ENCODE measurements around the gene BEST4. TPM values are rescaled to one million over a fixed set of nuclear protein-coding genes. Genes with fewer than 3 reads are reported as not detected.

Gene BEST4
- total RNA-seq, 1 experiment from 2014 or later, result 0.15 TPM

GRCh38 chr1:44743211-44743610 is 44.8 kb downstream of the BEST4 start:
- POLR2A ChIA-PET, result no interaction called here
- ATAC-seq, result no peak

GRCh38 chr1:44740179-44740617 is 47.8 kb downstream of the BEST4 start:
- peaks cover 7% of the 10 kb centered on the region; the same call in 1 of the 2 replicates for H3K4me1 ChIP-seq (ENCODE audit: control insufficient read depth, insufficient read depth, low read length)
- peak overlapping the region; percentile 80 to 93 for H3K4me3 ChIP-seq (ENCODE audit: low read depth in 2 of 2, low read length in 2 of 2)
- no peak for TF ChIP-seq POLR2AphosphoS5 (IDR thresholded peaks at IDR 0.05; ENCODE audit: low read depth, low read length)
- TF ChIP-seq, protein P1, sequence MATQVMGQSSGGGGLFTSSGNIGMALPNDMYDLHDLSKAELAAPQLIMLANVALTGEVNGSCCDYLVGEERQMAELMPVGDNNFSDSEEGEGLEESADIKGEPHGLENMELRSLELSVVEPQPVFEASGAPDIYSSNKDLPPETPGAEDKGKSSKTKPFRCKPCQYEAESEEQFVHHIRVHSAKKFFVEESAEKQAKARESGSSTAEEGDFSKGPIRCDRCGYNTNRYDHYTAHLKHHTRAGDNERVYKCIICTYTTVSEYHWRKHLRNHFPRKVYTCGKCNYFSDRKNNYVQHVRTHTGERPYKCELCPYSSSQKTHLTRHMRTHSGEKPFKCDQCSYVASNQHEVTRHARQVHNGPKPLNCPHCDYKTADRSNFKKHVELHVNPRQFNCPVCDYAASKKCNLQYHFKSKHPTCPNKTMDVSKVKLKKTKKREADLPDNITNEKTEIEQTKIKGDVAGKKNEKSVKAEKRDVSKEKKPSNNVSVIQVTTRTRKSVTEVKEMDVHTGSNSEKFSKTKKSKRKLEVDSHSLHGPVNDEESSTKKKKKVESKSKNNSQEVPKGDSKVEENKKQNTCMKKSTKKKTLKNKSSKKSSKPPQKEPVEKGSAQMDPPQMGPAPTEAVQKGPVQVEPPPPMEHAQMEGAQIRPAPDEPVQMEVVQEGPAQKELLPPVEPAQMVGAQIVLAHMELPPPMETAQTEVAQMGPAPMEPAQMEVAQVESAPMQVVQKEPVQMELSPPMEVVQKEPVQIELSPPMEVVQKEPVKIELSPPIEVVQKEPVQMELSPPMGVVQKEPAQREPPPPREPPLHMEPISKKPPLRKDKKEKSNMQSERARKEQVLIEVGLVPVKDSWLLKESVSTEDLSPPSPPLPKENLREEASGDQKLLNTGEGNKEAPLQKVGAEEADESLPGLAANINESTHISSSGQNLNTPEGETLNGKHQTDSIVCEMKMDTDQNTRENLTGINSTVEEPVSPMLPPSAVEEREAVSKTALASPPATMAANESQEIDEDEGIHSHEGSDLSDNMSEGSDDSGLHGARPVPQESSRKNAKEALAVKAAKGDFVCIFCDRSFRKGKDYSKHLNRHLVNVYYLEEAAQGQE (IDR thresholded peaks at IDR 0.05; ENCODE audit: insufficient read depth in 1 of 2, low read depth in 2 of 2, low read length in 1 of 2), result no peak
- TF ChIP-seq, protein P2, sequence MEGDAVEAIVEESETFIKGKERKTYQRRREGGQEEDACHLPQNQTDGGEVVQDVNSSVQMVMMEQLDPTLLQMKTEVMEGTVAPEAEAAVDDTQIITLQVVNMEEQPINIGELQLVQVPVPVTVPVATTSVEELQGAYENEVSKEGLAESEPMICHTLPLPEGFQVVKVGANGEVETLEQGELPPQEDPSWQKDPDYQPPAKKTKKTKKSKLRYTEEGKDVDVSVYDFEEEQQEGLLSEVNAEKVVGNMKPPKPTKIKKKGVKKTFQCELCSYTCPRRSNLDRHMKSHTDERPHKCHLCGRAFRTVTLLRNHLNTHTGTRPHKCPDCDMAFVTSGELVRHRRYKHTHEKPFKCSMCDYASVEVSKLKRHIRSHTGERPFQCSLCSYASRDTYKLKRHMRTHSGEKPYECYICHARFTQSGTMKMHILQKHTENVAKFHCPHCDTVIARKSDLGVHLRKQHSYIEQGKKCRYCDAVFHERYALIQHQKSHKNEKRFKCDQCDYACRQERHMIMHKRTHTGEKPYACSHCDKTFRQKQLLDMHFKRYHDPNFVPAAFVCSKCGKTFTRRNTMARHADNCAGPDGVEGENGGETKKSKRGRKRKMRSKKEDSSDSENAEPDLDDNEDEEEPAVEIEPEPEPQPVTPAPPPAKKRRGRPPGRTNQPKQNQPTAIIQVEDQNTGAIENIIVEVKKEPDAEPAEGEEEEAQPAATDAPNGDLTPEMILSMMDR (IDR thresholded peaks at IDR 0.05), result no peak
- TF ChIP-seq TCF7L2 (IDR thresholded peaks at IDR 0.05; ENCODE audit: low read depth, low read length), result no peak
- no peak for TF ChIP-seq SIN3A (IDR thresholded peaks at IDR 0.05; ENCODE audit: borderline replicate concordance, insufficient read depth, low read depth, low read length)
- no peaks in the 10 kb centered on the region for H3K36me3 ChIP-seq (ENCODE audit: control insufficient read depth, insufficient read depth, low read length)
- H3K27me3 ChIP-seq (ENCODE audit: control insufficient read depth, insufficient read depth, low read length), result no peaks in the 10 kb centered on the region
- BruUV-seq (replicated peaks), result TSS peak; percentile 96
- no peak for DNase-seq (ENCODE audit: low read depth, low spot score)
- ChIA-PET CTCF (no interaction called here), POLR2A (interaction anchor here (1.1 kb wide), 1 partner anchor 9 kb away, joined by 3 read pairs; no protein-coding TSS in a partner anchor)
- peak overlapping the region; percentile 95 for H3K27ac ChIP-seq (ENCODE audit: low read length)
- H3K9me3 ChIP-seq (ENCODE audit: control insufficient read depth, insufficient read depth, low read depth, low read length), result no peaks in the 10 kb centered on the region
- in situ Hi-C loops (cut with HindIII; ENCODE audit: low pct_unique_long_range_greater_than_20kb, low sequenced_read_pairs) (no loop called here), intact Hi-C loops (cut with micrococcal nuclease; ENCODE audit: unreplicated experiment) (no loop called here)
- no peak; the same call in none of the 2 replicates for ATAC-seq

More at GRCh38 chr1:44743211-44743610, 44.8 kb downstream of the BEST4 start:
- Histone ChIP-seq H3K4me3 (ENCODE audit: low read depth in 2 of 2, low read length in 2 of 2) (no peak overlapping the region), H3K36me3 (ENCODE audit: control insufficient read depth, insufficient read depth, low read length) (0 out of 2 replicates have a peak, but pooled peaks cover 2% of the 10 kb centered on the region), H3K27me3 (ENCODE audit: control insufficient read depth, insufficient read depth, low read length) (no peaks in the 10 kb centered on the region), H3K9me3 (ENCODE audit: control insufficient read depth, insufficient read depth, low read depth, low read length) (no peaks in the 10 kb centered on the region), H3K27ac (ENCODE audit: low read length) (peak overlapping the region; percentile 29; the same call in 1 of the 2 replicates), H3K4me1 (ENCODE audit: control insufficient read depth, insufficient read depth, low read length) (peaks cover 7% of the 10 kb centered on the region; the same call in 1 of the 2 replicates)
- in situ Hi-C loops (cut with HindIII; ENCODE audit: low pct_unique_long_range_greater_than_20kb, low sequenced_read_pairs) (no loop called here), intact Hi-C loops (cut with micrococcal nuclease; ENCODE audit: unreplicated experiment) (no loop called here)
- no peak for TF ChIP-seq SIN3A (IDR thresholded peaks at IDR 0.05; ENCODE audit: borderline replicate concordance, insufficient read depth, low read depth, low read length)
- TF ChIP-seq, protein P1 (IDR thresholded peaks at IDR 0.05; ENCODE audit: insufficient read depth in 1 of 2, low read depth in 2 of 2, low read length in 1 of 2), result no peak
- TF ChIP-seq, protein P2 (IDR thresholded peaks at IDR 0.05), result no peak
- no peak for TF ChIP-seq POLR2AphosphoS5 (IDR thresholded peaks at IDR 0.05; ENCODE audit: low read depth, low read length)
- TF ChIP-seq TCF7L2 (IDR thresholded peaks at IDR 0.05; ENCODE audit: low read depth, low read length), result no peak
- no peak for DNase-seq (ENCODE audit: low read depth, low spot score)
- no TSS peak for BruUV-seq (replicated peaks)
- CTCF ChIA-PET, result interaction anchor here (0.6 to 0.8 kb wide), 2 partner anchors 12 to 37 kb away, joined by 5 read pairs; no protein-coding TSS in a partner anchor
